ENCODE data around the gene DTX3. TPM values are rescaled to one million over a fixed set of nuclear protein-coding genes. Genes with fewer than 3 reads are reported as not detected.

DTX3 gene
- total and polyA plus RNA-seq, 2 of the 13 experiments (the other 11 are each of a cell fraction or from before 2014, with no cell fraction given), result 9.0 to 27.2 TPM

DNA sequence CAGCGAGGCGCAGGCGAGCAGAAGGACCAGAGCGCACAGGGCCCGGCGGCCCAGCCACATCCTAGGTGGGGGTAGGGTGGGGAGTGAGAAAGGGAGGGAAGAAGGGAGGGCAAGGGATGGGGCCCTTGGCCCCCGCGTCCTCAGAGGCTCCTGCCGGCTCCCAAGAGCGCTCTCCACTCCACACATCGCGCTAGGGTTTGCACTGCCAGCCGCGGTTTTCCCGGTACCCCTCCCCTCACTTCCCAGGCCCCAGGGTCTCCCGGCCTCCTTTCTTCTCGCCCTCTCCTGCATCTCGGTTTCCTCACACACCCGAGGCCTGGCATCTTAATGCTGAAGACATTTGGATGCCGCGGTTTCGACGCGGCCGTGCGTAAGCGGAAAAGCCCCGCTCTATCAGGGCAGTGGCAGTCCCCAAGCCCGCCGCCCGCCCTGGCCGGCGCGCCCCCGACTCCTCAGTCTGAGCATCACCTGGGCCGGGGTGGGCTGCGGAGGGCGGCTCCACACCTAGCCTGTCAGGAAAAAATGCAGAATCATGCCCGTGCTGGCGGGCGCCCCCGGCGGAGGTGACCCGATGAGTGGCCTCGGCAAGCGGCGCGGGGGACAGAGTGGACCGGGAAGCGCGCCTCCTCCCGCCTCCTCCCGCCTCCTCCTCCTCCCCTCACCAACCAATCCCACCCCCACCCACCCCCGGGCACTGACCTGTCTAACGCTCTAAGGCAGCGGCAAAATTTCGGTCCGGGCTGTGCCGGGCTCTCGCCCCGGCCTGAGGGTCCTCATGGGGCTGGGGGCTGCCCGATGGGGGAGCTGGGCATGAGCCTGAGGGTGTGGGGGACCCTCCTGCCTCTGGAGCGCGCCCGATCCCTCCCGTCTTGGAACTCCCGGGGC is 27.7 kb downstream of the DTX3 start (continued):
- TF ChIP-seq, protein P1, sequence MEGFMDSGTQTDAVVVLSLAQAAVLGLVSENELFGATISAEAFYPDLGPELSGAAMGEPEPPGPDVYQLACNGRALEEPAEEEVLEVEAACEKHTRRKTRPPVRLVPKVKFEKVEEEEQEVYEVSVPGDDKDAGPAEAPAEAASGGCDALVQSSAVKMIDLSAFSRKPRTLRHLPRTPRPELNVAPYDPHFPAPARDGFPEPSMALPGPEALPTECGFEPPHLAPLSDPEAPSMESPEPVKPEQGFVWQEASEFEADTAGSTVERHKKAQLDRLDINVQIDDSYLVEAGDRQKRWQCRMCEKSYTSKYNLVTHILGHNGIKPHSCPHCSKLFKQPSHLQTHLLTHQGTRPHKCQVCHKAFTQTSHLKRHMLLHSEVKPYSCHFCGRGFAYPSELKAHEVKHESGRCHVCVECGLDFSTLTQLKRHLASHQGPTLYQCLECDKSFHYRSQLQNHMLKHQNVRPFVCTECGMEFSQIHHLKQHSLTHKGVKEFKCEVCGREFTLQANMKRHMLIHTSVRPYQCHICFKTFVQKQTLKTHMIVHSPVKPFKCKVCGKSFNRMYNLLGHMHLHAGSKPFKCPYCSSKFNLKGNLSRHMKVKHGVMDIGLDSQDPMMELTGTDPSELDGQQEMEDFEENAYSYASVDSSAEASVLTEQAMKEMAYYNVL (CRISPR knock-in tag; IDR thresholded peaks at IDR 0.05; ENCODE audit: borderline replicate concordance), result 0 out of 2 replicates have a peak, but pooled peaks have one; percentile 11
- TF ChIP-seq AGO2 (optimal IDR thresholded peaks at IDR 0.05; ENCODE audit: low read depth, low read length) (peak; percentile 8), ERF (CRISPR knock-in tag; IDR thresholded peaks at IDR 0.05) (no peak), GATAD2A (CRISPR knock-in tag; IDR thresholded peaks at IDR 0.05) (0 out of 2 replicates have a peak, but pooled peaks have one; percentile 10), ARID2 (CRISPR knock-in tag; IDR thresholded peaks at IDR 0.05; ENCODE audit: borderline replicate concordance) (peak; percentile 63; the same call in 1 of the 2 replicates), HNRNPK (IDR thresholded peaks at IDR 0.05; ENCODE audit: low read depth, low read length, poor library complexity, severe bottlenecking) (peak; percentile 81), TCF7L2 (IDR thresholded peaks at IDR 0.05; ENCODE audit: low read depth, low read length) (no peak), MIXL1 (CRISPR knock-in tag; IDR thresholded peaks at IDR 0.05) (no peak), PCBP1 (IDR thresholded peaks at IDR 0.05; ENCODE audit: borderline replicate concordance, low read depth, low read length) (peak; percentile 92; the same call in 1 of the 2 replicates), PHF20 (CRISPR knock-in tag; IDR thresholded peaks at IDR 0.05) (0 out of 2 replicates have a peak, but pooled peaks have one; percentile 12), ZNF546 (CRISPR knock-in tag; conservative IDR thresholded peaks at IDR 0.05) (0 out of 2 replicates have a peak, but pooled peaks have one; percentile 46), RBAK (CRISPR knock-in tag; IDR thresholded peaks at IDR 0.05) (no peak), CREB1 (IDR thresholded peaks at IDR 0.05) (no peak), CREB1 (CRISPR knock-in tag; IDR thresholded peaks at IDR 0.05) (no peak), ZNF101 (CRISPR knock-in tag; IDR thresholded peaks at IDR 0.05; ENCODE audit: borderline replicate concordance, low read depth) (no peak), ZNF883 (CRISPR knock-in tag; IDR thresholded peaks at IDR 0.05; ENCODE audit: not compliant biosample characterization) (peak; percentile 50)
- TF ChIP-seq, protein P2, sequence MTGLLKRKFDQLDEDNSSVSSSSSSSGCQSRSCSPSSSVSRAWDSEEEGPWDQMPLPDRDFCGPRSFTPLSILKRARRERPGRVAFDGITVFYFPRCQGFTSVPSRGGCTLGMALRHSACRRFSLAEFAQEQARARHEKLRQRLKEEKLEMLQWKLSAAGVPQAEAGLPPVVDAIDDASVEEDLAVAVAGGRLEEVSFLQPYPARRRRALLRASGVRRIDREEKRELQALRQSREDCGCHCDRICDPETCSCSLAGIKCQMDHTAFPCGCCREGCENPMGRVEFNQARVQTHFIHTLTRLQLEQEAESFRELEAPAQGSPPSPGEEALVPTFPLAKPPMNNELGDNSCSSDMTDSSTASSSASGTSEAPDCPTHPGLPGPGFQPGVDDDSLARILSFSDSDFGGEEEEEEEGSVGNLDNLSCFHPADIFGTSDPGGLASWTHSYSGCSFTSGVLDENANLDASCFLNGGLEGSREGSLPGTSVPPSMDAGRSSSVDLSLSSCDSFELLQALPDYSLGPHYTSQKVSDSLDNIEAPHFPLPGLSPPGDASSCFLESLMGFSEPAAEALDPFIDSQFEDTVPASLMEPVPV (CRISPR knock-in tag; IDR thresholded peaks at IDR 0.05), result peak; percentile 26; the same call in 1 of the 2 replicates
- TF ChIP-seq, protein P3, sequence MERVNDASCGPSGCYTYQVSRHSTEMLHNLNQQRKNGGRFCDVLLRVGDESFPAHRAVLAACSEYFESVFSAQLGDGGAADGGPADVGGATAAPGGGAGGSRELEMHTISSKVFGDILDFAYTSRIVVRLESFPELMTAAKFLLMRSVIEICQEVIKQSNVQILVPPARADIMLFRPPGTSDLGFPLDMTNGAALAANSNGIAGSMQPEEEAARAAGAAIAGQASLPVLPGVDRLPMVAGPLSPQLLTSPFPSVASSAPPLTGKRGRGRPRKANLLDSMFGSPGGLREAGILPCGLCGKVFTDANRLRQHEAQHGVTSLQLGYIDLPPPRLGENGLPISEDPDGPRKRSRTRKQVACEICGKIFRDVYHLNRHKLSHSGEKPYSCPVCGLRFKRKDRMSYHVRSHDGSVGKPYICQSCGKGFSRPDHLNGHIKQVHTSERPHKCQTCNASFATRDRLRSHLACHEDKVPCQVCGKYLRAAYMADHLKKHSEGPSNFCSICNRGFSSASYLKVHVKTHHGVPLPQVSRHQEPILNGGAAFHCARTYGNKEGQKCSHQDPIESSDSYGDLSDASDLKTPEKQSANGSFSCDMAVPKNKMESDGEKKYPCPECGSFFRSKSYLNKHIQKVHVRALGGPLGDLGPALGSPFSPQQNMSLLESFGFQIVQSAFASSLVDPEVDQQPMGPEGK (CRISPR knock-in tag; IDR thresholded peaks at IDR 0.05), result peak; percentile 61

Measured in HepG2 (cell line).